LNCAP (cell line): Measurements from ENCODE around the gene PON1.

Experiments
- TF ChIP-seq, protein P1 (sequence below): fragments of 450-650 bp; IDR thresholded peaks from 2 replicates; pipeline ENCODE4 v1.5.1; 2017; ENCODE audit warnings: mild to moderate bottlenecking

The PON1 gene

GRCh38 chr7:95317966-95318365 lies 6.4 kb downstream of the PON1 start:
- TF ChIP-seq, protein P1, sequence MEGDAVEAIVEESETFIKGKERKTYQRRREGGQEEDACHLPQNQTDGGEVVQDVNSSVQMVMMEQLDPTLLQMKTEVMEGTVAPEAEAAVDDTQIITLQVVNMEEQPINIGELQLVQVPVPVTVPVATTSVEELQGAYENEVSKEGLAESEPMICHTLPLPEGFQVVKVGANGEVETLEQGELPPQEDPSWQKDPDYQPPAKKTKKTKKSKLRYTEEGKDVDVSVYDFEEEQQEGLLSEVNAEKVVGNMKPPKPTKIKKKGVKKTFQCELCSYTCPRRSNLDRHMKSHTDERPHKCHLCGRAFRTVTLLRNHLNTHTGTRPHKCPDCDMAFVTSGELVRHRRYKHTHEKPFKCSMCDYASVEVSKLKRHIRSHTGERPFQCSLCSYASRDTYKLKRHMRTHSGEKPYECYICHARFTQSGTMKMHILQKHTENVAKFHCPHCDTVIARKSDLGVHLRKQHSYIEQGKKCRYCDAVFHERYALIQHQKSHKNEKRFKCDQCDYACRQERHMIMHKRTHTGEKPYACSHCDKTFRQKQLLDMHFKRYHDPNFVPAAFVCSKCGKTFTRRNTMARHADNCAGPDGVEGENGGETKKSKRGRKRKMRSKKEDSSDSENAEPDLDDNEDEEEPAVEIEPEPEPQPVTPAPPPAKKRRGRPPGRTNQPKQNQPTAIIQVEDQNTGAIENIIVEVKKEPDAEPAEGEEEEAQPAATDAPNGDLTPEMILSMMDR = no peak

- TF ChIP-seq, protein P1 = no peak
Measured at GRCh38 chr7:95317546-95317945, 6.8 kb downstream of the PON1 start.

DNA sequence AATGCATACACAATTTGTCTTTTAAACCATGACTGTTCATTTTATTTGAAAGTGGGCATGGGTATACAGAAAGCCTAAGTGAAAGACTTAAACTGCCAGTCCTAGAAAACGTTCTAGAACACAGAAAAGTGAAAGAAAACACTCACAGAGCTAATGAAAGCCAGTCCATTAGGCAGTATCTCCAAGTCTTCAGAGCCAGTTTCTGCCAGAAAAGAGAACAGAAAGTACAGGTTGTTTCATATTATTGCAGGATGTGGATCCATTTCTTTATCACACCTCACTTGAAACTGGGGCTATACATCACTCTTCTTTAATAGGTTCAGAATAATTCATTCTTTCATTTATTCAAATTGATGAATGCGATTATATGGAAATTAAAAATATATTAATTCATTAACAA lies 7.7 kb downstream of the PON1 start:
- TF ChIP-seq, protein P1 = no peak

DNA sequence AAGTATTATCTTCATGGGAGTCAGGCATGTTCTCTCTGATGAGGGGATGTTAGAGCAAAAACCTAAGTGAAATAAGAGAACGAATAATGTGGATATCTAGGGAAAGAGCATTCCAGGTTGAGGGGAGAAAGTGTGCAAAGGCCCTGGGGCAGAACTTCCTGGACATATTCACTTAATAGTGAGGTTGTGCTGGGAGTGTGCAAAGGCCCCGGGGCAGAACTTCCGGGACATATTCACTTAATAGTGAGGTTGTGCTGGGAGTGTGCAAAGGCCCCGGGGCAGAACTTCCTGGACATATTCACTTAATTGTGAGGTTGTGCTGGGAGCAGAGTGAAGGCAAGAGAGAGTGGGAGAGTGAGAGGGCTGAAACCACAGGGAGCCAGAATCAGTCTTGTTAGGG lies 11.8 kb downstream of the PON1 start:
- TF ChIP-seq, protein P1 = no peak

GRCh38 chr7:95311389-95311788 lies 12.9 kb downstream of the PON1 start:
- TF ChIP-seq, protein P1 = no peak

- TF ChIP-seq, protein P1 = no peak
Measured at GRCh38 chr7:95309951-95310350, 14.4 kb downstream of the PON1 start.

GRCh38 chr7:95304990-95305389 lies 19.3 kb downstream of the PON1 start:
- TF ChIP-seq, protein P1 = no peak
